Stimulated activated CD4-positive, alpha-beta T cell treated with anti-CD3 and anti-CD28 coated beads, Interleukin-2, amount 100 ng/mL, for 24 hours (primary cell): ENCODE data around the gene HIGD1B.

Experiments
- DNase-seq, 2 donors: peaks; one replicate each; pipeline ENCODE4 v3.0.0-alpha.2; 2020

Gene HIGD1B

GRCh38 chr17:44880062-44880461 is 32.4 kb downstream of the HIGD1B start:
- DNase-seq = no peak

GRCh38 chr17:44881145-44881544 is 33.5 kb downstream of the HIGD1B start:
- no peak for DNase-seq

- DNase-seq = no peak
Observed at GRCh38 chr17:44884941-44885340, 37.3 kb downstream of the HIGD1B start.

- no peak for DNase-seq
Observed at GRCh38 chr17:44887016-44887415, 39.3 kb downstream of the HIGD1B start.

GRCh38 chr17:44887971-44888954 is 40.6 kb downstream of the HIGD1B start:
- DNase-seq = no peak

GRCh38 chr17:44889003-44889402 is 41.3 kb downstream of the HIGD1B start:
- no peak for DNase-seq

- DNase-seq = no peak
Observed at GRCh38 chr17:44892250-44892649, 44.6 kb downstream of the HIGD1B start.

- DNase-seq = no peak
Observed at GRCh38 chr17:44894642-44895041, 47.0 kb downstream of the HIGD1B start.

- no peak for DNase-seq
Observed at GRCh38 chr17:44898768-44899073, 51.0 kb downstream of the HIGD1B start.

GRCh38 chr17:44899074-44899782 is 51.5 kb downstream of the HIGD1B start, which contains the start of gene EFTUD2:
EFTUD2 (minus strand) TSS chr17:44899445; CDS start chr17:44894521, 4,924 bp downstream.
- peak; percentile 93 for DNase-seq
